ENCODE data around the gene GIN1.

The GIN1 gene

GRCh38 chr5:103101079-103101750 lies 18.7 kb downstream of the GIN1 start:
- no peak for TF ChIP-seq CTCF (conservative IDR thresholded peaks at IDR 0.05; ENCODE audit: low read depth, low read length)
- H3K4me2 ChIP-seq: no peak overlapping the region
- no peak overlapping the region for H3K4me3 ChIP-seq (IDR thresholded peaks at IDR 0.05; ENCODE audit: insufficient read depth, low read depth, low read length)
- no peak overlapping the region for H2AFZ ChIP-seq (ENCODE audit: low read depth)
- H3K36me3 ChIP-seq (ENCODE audit: insufficient read depth): no peaks in the 10 kb centered on the region
- H4K20me1 ChIP-seq (ENCODE audit: insufficient read depth): no peaks in the 10 kb centered on the region
- H3K27ac ChIP-seq: no peak overlapping the region
- no peaks in the 10 kb centered on the region for H3K79me2 ChIP-seq (ENCODE audit: insufficient read depth, low read depth)
- peaks cover 7% of the 10 kb centered on the region for H3K4me1 ChIP-seq (ENCODE audit: low read depth, poor library complexity, severe bottlenecking)
- H3K9ac ChIP-seq: no peak overlapping the region
- no peaks in the 10 kb centered on the region for H3K27me3 ChIP-seq (ENCODE audit: insufficient read depth, low read depth)

GRCh38 chr5:103098993-103099392 lies 20.9 kb downstream of the GIN1 start:
- H3K4me3 ChIP-seq (IDR thresholded peaks at IDR 0.05; ENCODE audit: insufficient read depth, low read depth, low read length): no peak overlapping the region
- no peak overlapping the region for H3K4me2 ChIP-seq
- no peaks in the 10 kb centered on the region for H3K36me3 ChIP-seq (ENCODE audit: insufficient read depth)
- H3K79me2 ChIP-seq (ENCODE audit: insufficient read depth, low read depth): no peaks in the 10 kb centered on the region
- H3K4me1 ChIP-seq (ENCODE audit: low read depth, poor library complexity, severe bottlenecking): peaks cover 7% of the 10 kb centered on the region
- H4K20me1 ChIP-seq (ENCODE audit: insufficient read depth): no peaks in the 10 kb centered on the region
- H3K27ac ChIP-seq: no peak overlapping the region
- H2AFZ ChIP-seq (ENCODE audit: low read depth): no peak overlapping the region
- no peak overlapping the region for H3K9ac ChIP-seq
- TF ChIP-seq CTCF (conservative IDR thresholded peaks at IDR 0.05; ENCODE audit: low read depth, low read length): no peak
- H3K27me3 ChIP-seq (ENCODE audit: insufficient read depth, low read depth): no peaks in the 10 kb centered on the region

- Histone ChIP-seq H2AFZ (ENCODE audit: low read depth) (no peak overlapping the region), H3K27ac (no peak overlapping the region), H4K20me1 (ENCODE audit: insufficient read depth) (no peaks in the 10 kb centered on the region)
These were observed 25.2 kb downstream of the GIN1 start for GRCh38 chr5:103094737-103095136.

GRCh38 chr5:103093727-103094126 lies 26.2 kb downstream of the GIN1 start:
- H3K9ac ChIP-seq: no peak overlapping the region
- no peak overlapping the region for H3K4me2 ChIP-seq
- no peak for TF ChIP-seq CTCF (conservative IDR thresholded peaks at IDR 0.05; ENCODE audit: low read depth, low read length)
- no peak overlapping the region for H2AFZ ChIP-seq (ENCODE audit: low read depth)
- H3K4me1 ChIP-seq (ENCODE audit: low read depth, poor library complexity, severe bottlenecking): no peaks in the 10 kb centered on the region
- H3K36me3 ChIP-seq (ENCODE audit: insufficient read depth): no peaks in the 10 kb centered on the region
- no peaks in the 10 kb centered on the region for H3K27me3 ChIP-seq (ENCODE audit: insufficient read depth, low read depth)
- no peak overlapping the region for H3K4me3 ChIP-seq (IDR thresholded peaks at IDR 0.05; ENCODE audit: insufficient read depth, low read depth, low read length)
- no peak overlapping the region for H3K27ac ChIP-seq
- no peaks in the 10 kb centered on the region for H4K20me1 ChIP-seq (ENCODE audit: insufficient read depth)
- no peaks in the 10 kb centered on the region for H3K79me2 ChIP-seq (ENCODE audit: insufficient read depth, low read depth)

More at GRCh38 chr5:103094737-103095136, 25.2 kb downstream of the GIN1 start:
- H3K36me3 ChIP-seq (ENCODE audit: insufficient read depth): no peaks in the 10 kb centered on the region
- TF ChIP-seq CTCF (conservative IDR thresholded peaks at IDR 0.05; ENCODE audit: low read depth, low read length): no peak
- H3K79me2 ChIP-seq (ENCODE audit: insufficient read depth, low read depth): no peaks in the 10 kb centered on the region
- no peaks in the 10 kb centered on the region for H3K4me1 ChIP-seq (ENCODE audit: low read depth, poor library complexity, severe bottlenecking)
- no peak overlapping the region for H3K9ac ChIP-seq
- no peak overlapping the region for H3K4me3 ChIP-seq (IDR thresholded peaks at IDR 0.05; ENCODE audit: insufficient read depth, low read depth, low read length)
- H3K27me3 ChIP-seq (ENCODE audit: insufficient read depth, low read depth): no peaks in the 10 kb centered on the region
- no peak overlapping the region for H3K4me2 ChIP-seq

All from KMS-11 (cell line).